Daoy (cell line): ENCODE results near the gene SLC35F3. TPM values are rescaled to one million over a fixed set of nuclear protein-coding genes. Genes with fewer than 3 reads are reported as not detected.
"Not testable (repeated sequence)": the region's sequence is repeated elsewhere in the genome, so short reads cannot be mapped to it uniquely, and the experiment has no call there.

Experiments
- DNase-seq: peaks from one replicate; pipeline ENCODE4 v3.0.0-alpha.2; 2015; ENCODE audit warnings: low read depth
- total RNA-seq: library from RNA; depleted of rRNA; stranded (reverse); fragments of >200 nt; shearing (Covaris generic); gene quantifications from 2 replicates; pipeline ENCODE4 v1.2.3, GENCODE V29; 2014; rRNA removed

SLC35F3 gene
- total RNA-seq: 4.9 and 7.5 TPM in 2 replicates

- DNase-seq: peak; percentile 92
These were observed at the start of gene SLC35F3 for GRCh38 chr1:233904633-233905415. Gene SLC35F3 (plus strand): TSS chr1:233904676.

- DNase-seq: no peak
These were observed 45.0 kb upstream of the SLC35F3 start for GRCh38 chr1:233859446-233859845.

GRCh38 chr1:233863901-233864545, 40.5 kb upstream of the SLC35F3 start:
- no peak for DNase-seq

- DNase-seq: no peak
These were observed 39.9 kb upstream of the SLC35F3 start for GRCh38 chr1:233864578-233864977.

- no peak for DNase-seq
These were observed 39.3 kb upstream of the SLC35F3 start for GRCh38 chr1:233865216-233865615.

- no peak for DNase-seq
These were observed 38.6 kb upstream of the SLC35F3 start for GRCh38 chr1:233865902-233866301.

GRCh38 chr1:233867028-233867427, 37.4 kb upstream of the SLC35F3 start:
- no peak for DNase-seq

- DNase-seq: no peak
These were observed 36.0 kb upstream of the SLC35F3 start for GRCh38 chr1:233868461-233868860.

GRCh38 chr1:233869680-233870079, 34.8 kb upstream of the SLC35F3 start:
- DNase-seq: no peak

GRCh38 chr1:233873666-233874065, 30.8 kb upstream of the SLC35F3 start:
- no peak for DNase-seq

GRCh38 chr1:233879841-233880240, 24.6 kb upstream of the SLC35F3 start:
- DNase-seq: no peak

- no peak for DNase-seq
These were observed 20.8 kb upstream of the SLC35F3 start for GRCh38 chr1:233883671-233884070.

GRCh38 chr1:233884461-233885151, 19.9 kb upstream of the SLC35F3 start:
- DNase-seq: peak; percentile 68

- peak; percentile 84 for DNase-seq
These were observed 19.1 kb upstream of the SLC35F3 start for GRCh38 chr1:233885196-233885920.

- not testable (repeated sequence) for DNase-seq
These were observed 13.3 kb upstream of the SLC35F3 start for GRCh38 chr1:233891151-233891550.

- DNase-seq: no peak
These were observed 6.9 kb upstream of the SLC35F3 start for GRCh38 chr1:233897325-233898162.

- no peak for DNase-seq
These were observed 3.0 kb upstream of the SLC35F3 start for GRCh38 chr1:233901495-233901894.

GRCh38 chr1:233905416-233906051, 1.1 kb downstream of the SLC35F3 start:
- DNase-seq: peak; percentile 38

- peak; percentile 37 for DNase-seq
These were observed 2.7 kb downstream of the SLC35F3 start for GRCh38 chr1:233907151-233907550.

GRCh38 chr1:233908092-233908491, 3.6 kb downstream of the SLC35F3 start:
- no peak for DNase-seq
